NCI-H2029 (cell line): ENCODE data around the gene UQCC3.
"Not testable (repeated sequence)": the region's sequence is repeated elsewhere in the genome, so short reads cannot be mapped to it uniquely, and the experiment has no call there.

Experiments
- DNase-seq: peaks from one replicate; lab custom pipeline; 2025; lab: John Stamatoyannopoulos, UW

UQCC3 gene, protein sequence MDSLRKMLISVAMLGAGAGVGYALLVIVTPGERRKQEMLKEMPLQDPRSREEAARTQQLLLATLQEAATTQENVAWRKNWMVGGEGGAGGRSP

DNA sequence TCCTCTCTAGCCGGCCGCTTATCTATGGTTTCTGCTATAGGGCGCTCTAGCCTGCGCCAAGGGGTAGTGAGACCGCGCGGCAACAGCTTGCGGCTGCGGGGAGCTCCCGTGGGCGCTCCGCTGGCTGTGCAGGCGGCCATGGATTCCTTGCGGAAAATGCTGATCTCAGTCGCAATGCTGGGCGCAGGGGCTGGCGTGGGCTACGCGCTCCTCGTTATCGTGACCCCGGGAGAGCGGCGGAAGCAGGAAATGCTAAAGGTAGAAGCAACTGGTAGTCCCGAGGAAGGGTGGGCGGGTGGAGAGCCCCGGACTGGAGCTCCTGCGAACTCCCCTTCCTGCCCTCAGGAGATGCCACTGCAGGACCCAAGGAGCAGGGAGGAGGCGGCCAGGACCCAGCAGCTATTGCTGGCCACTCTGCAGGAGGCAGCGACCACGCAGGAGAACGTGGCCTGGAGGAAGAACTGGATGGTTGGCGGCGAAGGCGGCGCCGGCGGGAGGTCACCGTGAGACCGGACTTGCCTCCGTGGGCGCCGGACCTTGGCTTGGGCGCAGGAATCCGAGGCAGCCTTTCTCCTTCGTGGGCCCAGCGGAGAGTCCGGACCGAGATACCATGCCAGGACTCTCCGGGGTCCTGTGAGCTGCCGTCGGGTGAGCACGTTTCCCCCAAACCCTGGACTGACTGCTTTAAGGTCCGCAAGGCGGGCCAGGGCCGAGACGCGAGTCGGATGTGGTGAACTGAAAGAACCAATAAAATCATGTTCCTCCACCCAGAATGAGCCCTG is at the start of gene UQCC3, which contains the start of gene LBHD1:
UQCC3 (plus strand) TSS at position 66 of the 782 bp plus-strand sequence; CDS start at position 139, 73 bp downstream.
LBHD1 (minus strand) TSS at position 660 of the 782 bp plus-strand sequence. CDS start 2,236 bp downstream, outside the sequence.
- peak; percentile 79 for DNase-seq

DNA sequence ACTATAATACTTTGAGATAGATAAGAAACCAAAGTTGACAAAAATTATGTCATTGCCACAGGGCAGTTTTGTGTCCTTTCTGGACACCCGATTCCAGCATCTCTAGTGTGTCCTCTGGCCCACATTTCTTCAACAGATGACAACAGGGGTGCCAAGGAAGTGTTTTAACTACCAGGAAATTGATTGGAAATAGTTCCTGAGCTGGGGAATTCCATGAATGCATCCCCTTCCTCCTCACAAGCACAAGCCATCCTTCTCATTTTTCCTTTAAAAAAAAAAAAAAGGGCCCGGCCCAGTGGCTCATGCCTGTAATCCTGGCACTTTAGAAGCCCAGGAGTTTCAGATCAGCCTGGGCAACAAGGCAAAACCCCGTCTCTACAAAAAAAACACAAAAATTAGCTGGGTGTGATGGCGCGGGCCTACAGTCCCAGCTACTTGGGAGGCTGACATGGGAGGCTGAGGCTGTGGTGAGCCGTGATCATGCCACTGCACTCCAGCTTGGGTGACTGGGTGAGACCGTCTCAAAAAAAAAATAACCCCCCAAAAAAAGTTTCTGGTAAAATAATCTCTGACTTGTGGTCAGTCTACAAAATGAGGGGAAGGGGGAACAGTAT is 48.9 kb upstream of the UQCC3 start:
- DNase-seq = no peak

DNA sequence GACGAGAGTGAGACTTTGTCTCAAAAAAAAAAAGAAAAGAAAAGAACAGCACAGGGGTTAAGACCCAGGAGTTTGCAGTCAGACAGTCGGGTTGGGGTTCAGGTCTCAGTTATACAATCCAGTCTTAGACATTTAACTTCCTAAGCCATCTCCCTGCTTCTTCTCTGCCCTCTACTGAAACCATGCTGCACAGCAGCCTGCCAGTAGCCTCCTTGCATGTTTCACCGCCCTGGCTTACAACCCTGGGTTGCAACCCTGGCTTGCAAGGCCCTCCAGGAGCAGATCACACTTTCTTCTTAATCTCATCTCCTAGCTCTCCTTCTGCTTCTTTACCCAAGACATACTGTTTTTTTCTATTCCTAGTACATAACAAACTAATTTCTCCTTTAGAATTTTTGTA is 43.8 kb upstream of the UQCC3 start:
- DNase-seq = no peak

DNA sequence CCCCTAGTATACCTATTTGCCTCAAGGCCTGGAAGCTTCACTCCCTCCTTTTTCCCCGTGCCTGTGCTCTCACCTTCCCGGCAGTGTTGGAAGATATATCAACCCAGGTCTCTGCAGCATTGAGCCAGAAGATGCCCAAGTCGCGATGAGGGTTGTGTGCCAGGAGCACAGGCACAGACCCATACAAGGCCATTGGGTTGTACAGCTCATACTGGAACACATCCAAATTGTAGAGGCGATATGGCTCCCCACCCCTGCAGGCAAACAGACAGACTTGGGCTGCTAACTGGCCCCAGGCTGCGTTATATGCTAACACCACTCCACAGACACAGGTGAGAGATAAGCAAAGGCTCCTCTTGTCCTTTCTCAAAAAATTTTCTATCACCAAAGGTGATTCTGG is 39.0 kb upstream of the UQCC3 start:
- DNase-seq = no peak

DNA sequence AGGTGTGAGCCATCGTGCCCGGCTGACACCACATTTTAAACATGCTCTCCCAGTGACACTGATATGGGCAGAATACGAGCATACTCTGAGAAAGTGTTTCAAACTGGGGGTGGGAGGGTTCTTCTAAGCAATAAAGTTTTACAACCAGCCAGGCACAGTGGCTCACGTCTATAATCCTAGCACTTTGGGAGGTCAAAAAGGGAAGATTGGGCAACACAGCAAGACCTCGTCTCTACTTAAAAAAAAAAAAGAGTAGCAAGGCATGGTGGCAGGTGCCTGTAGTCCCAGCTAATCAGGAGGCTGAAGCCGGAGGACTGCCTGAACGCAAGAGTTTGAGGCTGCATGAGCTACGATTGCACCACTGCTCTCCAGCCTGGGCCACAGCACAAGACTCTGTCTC is 27.3 kb upstream of the UQCC3 start:
- DNase-seq = no peak

DNA sequence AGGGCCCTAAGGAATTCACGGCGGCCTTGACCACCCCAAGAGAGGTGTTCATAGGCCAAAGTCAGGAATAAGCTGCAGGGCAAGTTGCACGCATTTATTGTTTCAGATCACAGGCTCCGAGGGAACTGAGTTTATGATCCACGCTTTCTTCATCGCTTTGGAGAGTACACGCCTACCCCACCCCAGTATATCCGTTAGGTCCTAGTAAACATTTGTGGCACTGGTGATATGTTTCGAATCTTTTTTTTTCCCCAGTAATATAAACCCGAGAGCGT is 25.9 kb upstream of the UQCC3 start:
- DNase-seq = no peak

DNA sequence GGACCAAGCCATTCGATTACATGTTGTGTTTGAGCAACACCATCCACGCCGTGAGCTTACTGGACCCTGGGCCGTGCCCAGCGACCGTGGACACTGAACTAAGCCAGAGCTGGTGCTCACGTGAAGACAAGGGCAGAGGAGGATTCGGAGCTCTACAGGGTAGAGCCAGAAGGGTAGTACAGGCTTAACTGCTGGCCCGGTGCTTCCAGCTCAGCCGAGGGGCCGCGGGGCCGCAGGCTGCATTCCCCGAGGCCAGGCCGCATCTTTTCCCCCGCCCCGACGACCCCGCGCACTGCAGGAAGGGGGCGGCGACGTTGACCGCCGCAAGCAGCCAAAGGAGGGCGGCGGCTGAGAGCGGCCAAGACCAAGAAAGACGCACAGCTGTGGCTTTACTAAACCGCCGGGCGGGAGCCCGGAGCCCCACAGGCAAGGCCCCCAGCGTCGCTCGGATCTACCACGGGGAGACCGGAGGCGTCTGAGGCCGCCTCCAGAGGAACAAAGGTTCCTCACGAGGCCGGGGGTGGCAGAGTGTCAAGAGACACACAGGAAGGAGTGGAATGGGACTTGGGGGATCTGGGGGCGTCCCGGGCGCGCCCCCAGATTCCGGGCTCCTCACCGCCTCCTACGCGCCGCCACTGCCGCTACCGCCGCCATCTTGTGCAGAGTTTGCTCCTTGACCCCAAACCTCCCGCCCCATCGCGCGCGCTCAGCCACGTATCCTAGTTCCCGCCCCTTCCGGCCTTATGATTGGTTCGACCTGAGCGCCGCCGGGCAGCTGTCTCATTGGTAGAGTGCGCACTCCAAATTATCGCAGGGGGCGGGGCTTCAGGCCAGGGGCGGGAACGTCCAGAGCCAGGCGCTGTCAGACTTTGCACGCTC is 25.3 kb upstream of the UQCC3 start, which contains the start of gene GANAB:
GANAB (minus strand) TSS at position 668 of the 879 bp plus-strand sequence; CDS start at position 654, 14 bp downstream.
- peak; percentile 97 for DNase-seq

DNA sequence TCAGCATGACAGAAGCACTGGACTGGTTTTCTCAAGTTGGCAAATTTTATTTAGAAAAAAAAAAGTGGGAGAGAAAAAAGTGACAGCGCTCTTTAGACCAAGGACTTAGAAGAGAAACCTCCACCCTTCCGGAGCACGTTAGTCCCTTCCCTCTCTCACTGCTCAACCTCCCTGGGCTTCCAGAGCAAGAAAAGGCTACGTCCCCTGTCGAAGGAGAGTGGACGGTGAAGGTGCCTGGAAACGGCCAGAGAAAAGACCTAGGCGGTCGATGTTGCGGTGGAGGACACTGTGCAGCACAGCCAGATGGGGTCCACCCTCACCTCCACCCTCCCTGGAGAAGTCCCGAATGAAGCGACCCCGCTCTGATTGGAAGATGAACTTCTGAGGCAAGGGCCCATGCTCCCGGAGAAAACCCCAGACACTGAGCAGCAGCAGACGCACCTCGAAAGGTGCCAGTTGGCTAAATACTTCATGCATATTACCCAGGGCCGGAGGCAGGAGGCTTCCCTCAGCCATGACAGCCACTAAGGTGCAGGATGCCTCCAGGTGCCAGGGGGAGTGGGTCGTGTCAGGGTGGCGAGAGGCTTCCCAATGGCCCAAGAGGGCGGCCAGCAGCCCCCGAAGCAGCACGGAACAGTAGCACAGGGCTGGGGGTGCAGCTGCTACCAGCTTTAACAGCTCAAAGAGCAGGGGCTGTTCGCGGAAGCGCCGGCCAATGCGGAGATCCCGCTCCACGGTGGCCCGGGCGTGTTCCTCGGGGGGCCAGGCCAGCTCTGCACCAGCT is 24.5 kb upstream of the UQCC3 start:
- DNase-seq = no peak

DNA sequence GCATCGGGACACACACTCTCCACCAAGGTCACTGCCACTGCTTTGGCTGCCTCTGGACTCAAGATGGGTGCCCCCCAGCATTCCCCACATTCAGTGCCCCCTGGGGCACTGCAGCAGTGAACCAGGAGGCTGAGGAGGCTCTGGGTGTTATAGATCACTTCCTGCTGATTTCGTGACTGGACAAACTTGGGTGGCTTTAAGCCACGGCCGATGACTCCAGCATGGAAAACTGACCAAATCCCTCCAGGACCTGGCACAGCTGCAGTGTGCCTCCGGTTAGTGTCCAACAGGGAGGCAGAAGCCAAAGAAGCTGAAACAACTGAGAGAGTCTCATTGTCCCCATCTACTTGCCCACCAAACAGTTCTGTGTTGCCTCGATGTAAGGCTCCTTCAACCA is 23.9 kb upstream of the UQCC3 start:
- DNase-seq = no peak

DNA sequence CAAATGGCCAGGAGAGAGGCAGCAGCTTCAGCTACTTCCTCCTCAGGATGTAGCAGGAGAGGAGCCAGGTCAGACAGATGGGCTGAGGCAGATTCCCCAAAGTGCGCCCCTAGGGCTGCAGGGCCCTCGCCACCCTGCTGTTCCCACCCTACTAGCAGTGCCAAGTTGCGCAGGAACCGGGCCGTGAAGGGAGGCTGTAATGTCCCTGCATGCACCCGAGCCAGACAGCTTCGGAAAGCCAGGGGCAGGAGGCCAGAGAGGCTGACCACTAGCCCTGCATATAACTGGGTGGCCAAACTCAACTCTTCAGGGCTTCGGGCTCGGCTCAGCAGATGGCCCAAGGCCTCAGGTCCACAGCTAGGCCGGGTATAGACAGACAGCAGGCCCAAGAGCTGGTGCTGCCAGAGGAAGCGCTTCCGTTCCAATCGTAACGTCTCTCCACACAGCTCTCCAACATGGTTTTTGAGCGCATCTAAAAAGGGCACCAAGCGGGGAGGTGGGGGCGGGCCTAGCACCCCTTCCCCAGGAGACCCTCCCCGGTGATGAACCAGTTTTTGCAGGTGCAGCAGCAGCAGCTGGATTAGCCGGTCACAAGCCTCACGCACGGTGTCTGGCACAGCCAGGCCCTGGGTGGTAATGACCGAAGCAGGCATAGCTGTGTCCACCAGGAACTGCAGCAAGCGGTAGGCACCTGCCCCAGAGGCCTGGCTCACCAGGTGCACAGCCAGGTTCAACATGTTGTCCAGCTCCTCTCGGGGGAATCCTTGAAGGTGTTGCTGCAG is 23.1 kb upstream of the UQCC3 start:
- DNase-seq = no peak

DNA sequence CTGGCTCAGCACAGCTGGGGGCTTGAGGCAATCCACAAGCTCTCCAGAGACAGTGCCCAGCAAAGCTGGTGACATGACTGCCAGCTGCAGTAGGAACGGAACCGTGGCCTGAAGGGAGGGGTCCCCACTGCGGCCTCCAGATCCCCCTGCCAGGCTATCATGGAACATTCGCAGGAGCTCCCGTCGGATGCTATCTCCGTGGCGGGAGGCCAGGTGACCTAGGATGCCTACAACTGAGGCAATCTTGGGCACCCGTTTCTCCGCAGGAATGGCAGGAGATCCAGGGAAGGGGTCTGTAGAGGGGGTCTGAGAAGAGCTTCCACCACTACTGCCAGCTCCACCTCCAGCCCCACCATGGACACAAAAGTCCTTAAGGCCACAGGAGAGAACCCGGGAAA is 22.5 kb upstream of the UQCC3 start:
- no peak for DNase-seq

DNA sequence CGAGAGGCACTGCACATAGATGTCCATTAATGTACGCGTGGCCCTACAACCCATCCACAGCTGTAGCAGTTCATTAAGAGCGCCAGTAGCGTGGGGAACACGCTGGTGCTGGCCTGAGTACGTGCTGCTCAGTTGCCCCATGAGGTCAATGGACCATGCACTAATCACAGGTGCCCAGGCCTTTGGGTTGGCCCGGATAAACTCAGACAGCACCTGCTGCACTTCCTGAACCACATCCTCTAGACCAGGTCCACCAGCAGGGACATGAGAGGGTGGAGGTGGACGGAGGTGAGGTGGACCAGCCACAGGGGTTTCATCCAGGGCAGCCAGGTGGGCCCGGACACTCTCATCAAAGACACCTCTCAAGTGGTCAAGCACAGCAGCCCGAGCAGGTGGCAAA is 22.0 kb upstream of the UQCC3 start:
- DNase-seq = no peak

DNA sequence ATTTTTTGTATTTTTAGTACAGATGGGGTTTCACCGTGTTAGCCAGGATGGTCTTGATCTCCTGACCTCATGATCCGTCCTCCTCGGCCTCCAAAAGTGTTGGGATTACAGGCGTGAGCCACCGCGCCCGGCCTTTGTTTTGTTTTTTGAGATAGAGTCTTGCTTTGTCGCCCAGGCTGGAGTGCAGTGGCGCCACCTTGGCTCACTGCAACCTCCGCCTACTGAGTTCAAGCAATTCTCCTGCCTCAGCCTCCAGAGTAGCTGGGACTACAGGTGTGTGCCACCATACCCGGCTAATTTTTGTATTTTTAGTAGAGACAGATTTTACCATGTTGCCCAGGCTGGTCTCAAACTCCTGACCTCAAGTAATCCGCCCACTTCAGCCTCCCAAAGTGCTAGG is 21.2 kb upstream of the UQCC3 start:
- DNase-seq = not testable (repeated sequence)

DNA sequence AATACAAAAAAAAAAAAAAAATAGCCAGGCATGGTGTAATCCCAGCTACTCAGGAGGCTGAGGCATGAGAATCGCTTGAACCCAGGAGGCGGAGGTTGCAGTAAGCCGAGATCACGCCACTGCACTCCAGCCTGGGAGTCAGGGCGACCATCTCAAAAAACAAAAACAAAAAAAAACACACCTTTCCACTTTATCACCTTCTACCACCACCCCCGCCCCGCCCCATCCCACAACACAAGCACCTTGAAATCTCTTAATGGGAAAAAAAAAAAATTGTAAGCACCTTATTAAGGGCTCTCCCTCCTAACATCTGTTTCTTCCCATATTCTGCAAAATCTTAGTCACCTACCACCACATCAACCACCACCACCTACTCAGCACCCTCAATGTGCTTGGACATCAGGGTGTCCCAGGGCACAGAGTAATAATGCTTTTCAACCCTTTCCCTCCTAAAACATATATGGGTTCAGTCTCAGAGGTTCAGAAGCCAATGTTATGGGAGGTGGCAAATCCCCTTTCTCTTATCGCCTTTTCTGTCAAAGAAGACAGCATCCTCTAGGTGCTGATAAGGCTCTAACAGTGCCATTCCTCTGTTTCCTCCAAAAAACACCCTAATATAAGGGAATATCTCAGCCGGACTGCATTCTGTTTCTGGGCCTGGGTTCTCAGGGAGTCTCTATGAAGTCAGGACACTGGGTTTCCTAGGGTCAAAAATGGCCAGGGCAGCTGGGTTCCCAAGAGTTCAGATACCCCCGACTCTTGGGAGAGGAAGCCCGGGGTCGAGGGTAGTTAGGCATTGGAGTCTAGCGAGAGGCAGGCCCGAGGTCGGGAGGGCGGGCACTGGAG is 19.1 kb upstream of the UQCC3 start:
- no peak for DNase-seq

DNA sequence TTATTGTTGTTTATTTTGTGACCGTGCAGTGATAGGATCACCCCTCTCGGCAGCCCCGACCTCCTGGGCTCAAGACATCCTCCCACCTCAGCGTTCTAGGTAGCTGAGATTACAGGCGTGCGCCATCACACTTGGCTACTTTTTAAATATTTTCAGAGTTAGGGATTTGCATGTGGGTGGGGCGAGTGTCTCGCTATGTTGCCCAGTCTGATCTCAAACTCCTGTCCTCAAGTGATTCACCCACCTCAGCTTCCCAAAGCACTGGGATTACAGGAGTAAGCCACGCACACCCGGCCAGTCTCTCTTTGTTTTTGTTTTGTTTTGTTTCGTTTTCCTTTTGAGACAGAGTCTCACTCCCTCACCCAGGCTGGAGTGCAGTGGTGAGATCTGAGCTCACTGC is 17.2 kb upstream of the UQCC3 start:
- DNase-seq = no peak

DNA sequence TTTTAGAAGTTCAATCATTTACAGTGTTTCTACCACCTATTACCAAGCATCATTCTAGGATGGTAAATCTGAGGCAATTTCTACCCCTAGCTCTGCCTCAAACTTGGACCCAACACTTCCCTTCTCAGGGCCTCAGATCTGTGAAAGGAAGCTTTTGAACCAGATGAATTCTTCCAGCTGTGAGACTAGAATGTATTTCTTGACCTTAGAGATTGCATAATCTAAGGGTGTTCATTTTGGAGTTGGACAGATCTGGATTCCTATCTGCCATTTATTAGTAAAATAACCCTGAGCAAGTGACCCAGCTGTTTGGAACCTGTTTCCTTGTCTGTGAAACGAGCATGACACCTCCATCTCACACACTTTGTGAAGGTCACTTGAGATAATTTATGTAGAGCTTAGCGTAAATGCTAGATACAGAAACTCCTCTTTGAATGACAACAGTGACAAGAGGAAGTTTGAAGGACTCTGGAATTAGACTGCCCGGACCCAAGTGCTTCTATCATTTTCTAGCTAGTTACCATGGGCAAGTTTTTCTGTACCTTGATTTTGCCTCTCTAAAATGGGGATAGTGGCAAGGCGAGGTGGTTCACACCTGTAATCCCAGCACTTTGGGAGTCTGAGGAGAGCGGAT is 14.6 kb upstream of the UQCC3 start:
- no peak for DNase-seq

DNA sequence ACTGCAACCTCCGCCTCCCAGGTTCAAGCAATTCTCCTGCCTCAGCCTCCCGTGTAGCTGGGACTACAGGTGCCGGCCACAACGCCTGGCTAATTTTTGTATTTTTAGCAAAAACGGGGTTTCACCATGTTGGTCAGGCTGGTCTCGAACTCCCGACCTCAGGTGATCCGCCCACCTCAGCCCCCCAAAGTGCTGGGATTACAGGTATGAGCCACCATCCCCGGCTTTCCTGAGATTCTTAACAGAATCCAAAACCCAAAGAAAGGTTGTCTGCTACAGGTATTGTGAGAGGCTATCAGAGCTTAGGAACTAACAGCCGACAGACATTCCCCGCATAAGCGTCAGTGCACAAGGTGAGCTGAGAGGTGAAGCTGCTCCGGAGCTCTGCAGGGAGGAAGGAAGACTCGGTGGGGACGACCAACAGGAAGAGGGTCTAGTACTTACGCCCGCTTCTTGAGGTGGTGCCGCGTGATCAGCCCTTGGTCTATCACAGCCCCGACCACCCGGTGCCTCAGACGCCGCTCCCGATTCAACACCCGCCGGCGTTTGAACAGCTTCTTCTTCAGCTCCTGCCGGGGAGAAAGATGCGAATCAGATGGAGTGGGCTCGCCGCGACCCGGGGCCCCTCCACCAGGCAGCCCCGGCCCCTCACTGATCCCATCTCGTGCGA is 6.9 kb upstream of the UQCC3 start:
- DNase-seq = peak; percentile 66

DNA sequence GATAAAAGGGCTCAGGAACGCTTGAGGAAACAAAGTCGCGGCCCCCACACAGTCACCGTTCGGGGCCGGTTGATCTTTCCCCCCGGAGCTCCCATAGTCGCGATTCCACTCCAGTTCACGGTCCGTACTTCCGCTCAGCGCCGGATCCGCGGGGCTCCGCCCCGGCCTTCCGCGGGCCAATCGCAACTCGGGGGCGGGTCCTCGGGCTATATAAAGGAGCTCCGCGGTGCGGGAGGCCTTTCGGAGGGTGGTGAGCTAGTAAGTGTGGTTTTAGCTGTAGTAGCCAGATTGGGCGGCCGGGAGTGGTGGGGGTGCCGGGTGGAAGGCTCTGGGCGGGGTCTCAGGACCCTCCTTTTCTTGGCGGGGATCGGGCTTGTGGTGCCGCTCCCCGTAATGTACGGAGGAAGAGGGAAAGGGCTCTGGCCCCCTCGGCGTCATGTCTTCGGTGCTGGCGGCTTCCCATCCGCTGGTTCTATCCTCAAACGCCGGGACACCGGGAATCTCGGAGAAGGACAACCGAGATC is 6.3 kb upstream of the UQCC3 start, which contains the start of the genes C11orf98 and CSKMT:
C11orf98 (minus strand) TSS at position 136 of the 524 bp plus-strand sequence; CDS start at position 95, 41 bp downstream.
CSKMT (plus strand) TSS at position 238 of the 524 bp plus-strand sequence. CDS start 568 bp downstream, outside the sequence.
- peak; percentile 91 for DNase-seq
